Immature natural killer cell (primary cell): Measurements from ENCODE around the gene IPO9. TPM values are rescaled to one million over a fixed set of nuclear protein-coding genes. Genes with fewer than 3 reads are reported as not detected.
A peak's percentile ranks its signal among the peaks of the same experiment; 100 is the strongest.

Experiments used
- DNase-seq, 3 donors: peaks; one replicate each; pipeline ENCODE4 v3.0.0; 2022; ENCODE audit warnings: mixed read lengths in 1 of 3
- H3K27ac Mint-ChIP-seq, 6 donors: one replicate each; pipeline ENCODE4 v1.8.0; 2020; ENCODE audit warnings: mixed read lengths in 6 of 6, mild to moderate bottlenecking in 5 of 6, inconsistent platforms in 4 of 6, moderate library complexity in 3 of 6
- H3K27me3 Mint-ChIP-seq, 3 donors: one replicate each; pipeline ENCODE4 v1.8.0; 2020 to 2021; ENCODE audit warnings: low read depth in 3 of 3, mild to moderate bottlenecking in 3 of 3, mixed read lengths in 3 of 3, moderate library complexity in 3 of 3, inconsistent platforms in 1 of 3
- H3K36me3 Mint-ChIP-seq, 3 donors: one replicate each; pipeline ENCODE4 v1.8.0; 2020; ENCODE audit warnings: mixed read lengths in 3 of 3, inconsistent platforms in 2 of 3, mild to moderate bottlenecking in 2 of 3
- H3K4me1 Mint-ChIP-seq, 2 donors: one replicate each; pipeline ENCODE4 v1.8.0; 2020; ENCODE audit warnings: inconsistent platforms in 2 of 2, mild to moderate bottlenecking in 2 of 2, mixed read lengths in 2 of 2, moderate library complexity in 1 of 2
- H3K4me3 Mint-ChIP-seq, 5 donors: one replicate each; pipeline ENCODE4 v1.8.0; 2020; ENCODE audit warnings: mild to moderate bottlenecking in 5 of 5, mixed read lengths in 5 of 5, inconsistent platforms in 3 of 5, moderate library complexity in 3 of 5
- H3K9me3 Mint-ChIP-seq, 6 donors: one replicate each; pipeline ENCODE4 v1.8.0; 2020; ENCODE audit warnings: mild to moderate bottlenecking in 6 of 6, mixed read lengths in 6 of 6, inconsistent platforms in 4 of 6, moderate library complexity in 3 of 6
- polyA plus RNA-seq, 3 donors: library from polyadenylated mRNA; unstranded; fragments of 300-500 nt; fragmentation: Illumina TruSeq; gene quantifications; one replicate each; pipeline ENCODE4 v1.2.3, GENCODE V29; 2021

The IPO9 gene
- polyA plus RNA-seq, 3 donors from 2014 or later, result 4.9 to 31.5 (median 16.3) TPM

DNA sequence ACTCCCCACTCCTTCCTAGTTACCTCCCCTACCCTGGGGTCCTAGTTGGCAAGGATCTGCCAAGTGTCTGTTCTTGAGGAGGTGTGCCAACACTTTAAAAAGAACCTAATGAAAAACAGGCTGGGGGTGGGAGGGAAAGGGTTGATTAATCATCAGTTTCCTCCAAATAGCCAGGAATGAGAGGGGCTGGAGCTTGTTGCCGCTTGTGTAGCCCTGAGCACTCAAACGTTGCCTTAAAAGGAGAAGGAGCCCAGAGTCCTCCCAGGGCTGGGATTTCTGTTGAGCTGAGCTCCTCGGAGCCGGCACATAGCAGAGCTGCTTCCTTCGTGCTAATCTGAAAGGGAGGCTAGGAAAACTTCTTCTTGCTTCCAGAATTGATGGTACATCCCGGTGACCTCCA lies 75.6 kb downstream of the IPO9 start:
- Mint-ChIP-seq H3K27ac (no peak overlapping the region), H3K4me3 (no peak overlapping the region), H3K27me3 (peaks cover 0 to 5% (median 5%) of the 10 kb centered on the region in 3 donors), H3K36me3 (no peaks in the 10 kb centered on the region), H3K9me3 (no peaks in the 10 kb centered on the region), H3K4me1 (peaks cover 0 to 5% of the 10 kb centered on the region in 2 donors)
- no peak for DNase-seq

- Mint-ChIP-seq H3K4me3 (no peak overlapping the region), H3K9me3 (no peaks in the 10 kb centered on the region), H3K27me3 (peaks cover 0 to 4% (median 3%) of the 10 kb centered on the region in 3 donors), H3K27ac (no peak overlapping the region), H3K4me1 (peaks cover 0 to 5% of the 10 kb centered on the region in 2 donors), H3K36me3 (no peaks in the 10 kb centered on the region)
- DNase-seq, result no peak
Observed at GRCh38 chr1:201905234-201905890, 76.4 kb downstream of the IPO9 start.

- no peak overlapping the region for H3K27ac Mint-ChIP-seq
- peaks cover 0 to 2% (median 1%) of the 10 kb centered on the region in 3 donors for H3K27me3 Mint-ChIP-seq
- no peaks in the 10 kb centered on the region for H3K9me3 Mint-ChIP-seq
- H3K4me3 Mint-ChIP-seq, result no peak overlapping the region
- no peak for DNase-seq
- peaks cover 0 to 5% of the 10 kb centered on the region in 2 donors for H3K4me1 Mint-ChIP-seq
- no peaks in the 10 kb centered on the region for H3K36me3 Mint-ChIP-seq
Observed at GRCh38 chr1:201906336-201906735, 77.4 kb downstream of the IPO9 start.

- Mint-ChIP-seq H3K9me3 (no peaks in the 10 kb centered on the region), H3K36me3 (no peaks in the 10 kb centered on the region), H3K27me3 (peaks cover 0 to 1% (median 0%) of the 10 kb centered on the region in 3 donors), H3K4me3 (no peak overlapping the region), H3K27ac (no peak overlapping the region), H3K4me1 (peaks cover 0 to 5% of the 10 kb centered on the region in 2 donors)
- DNase-seq, result no peak
Observed at GRCh38 chr1:201907621-201908020, 78.7 kb downstream of the IPO9 start.

DNA sequence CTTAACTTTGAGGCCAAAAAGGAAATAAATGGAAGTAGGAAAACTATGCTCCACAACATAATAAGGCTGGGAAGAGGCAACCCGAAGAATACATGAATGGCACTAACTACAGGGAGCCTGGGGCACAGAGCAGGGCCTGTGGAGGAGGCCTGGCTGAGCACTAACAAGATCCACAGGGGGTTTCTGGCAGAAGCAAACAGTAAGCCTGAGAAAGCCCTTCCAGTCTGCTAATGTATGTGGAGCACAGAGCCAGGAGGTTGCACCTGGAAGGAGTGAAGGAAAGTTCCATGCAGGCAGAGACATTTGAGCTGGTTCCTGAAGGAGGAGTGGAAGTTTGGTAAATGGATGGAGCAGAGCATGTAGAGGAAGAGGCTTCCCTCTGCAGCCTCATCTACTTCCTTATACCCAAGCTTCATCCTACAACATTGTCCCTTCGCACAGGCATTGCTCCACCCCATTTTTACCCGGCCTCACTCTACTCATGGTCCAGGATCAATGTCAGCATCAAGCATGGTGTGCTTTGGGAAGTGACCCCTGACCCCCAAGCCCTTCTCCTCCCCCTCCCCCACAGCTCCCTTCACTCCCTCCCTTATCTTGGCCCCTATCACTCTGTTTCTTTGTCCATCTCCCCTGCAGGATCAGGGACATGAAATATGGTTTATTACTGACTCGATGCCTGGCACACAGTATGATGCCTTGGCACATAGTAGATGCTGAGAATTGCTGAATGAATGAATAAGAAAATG lies 83.0 kb downstream of the IPO9 start:
- H3K9me3 Mint-ChIP-seq, result no peaks in the 10 kb centered on the region
- no peaks in the 10 kb centered on the region for H3K36me3 Mint-ChIP-seq
- H3K4me1 Mint-ChIP-seq, result no peaks in the 10 kb centered on the region
- no peak overlapping the region for H3K4me3 Mint-ChIP-seq
- DNase-seq, result no peak
- H3K27me3 Mint-ChIP-seq, result peaks cover 0 to 5% (median 5%) of the 10 kb centered on the region in 3 donors
- H3K27ac Mint-ChIP-seq, result no peak overlapping the region

- Mint-ChIP-seq H3K27ac (no peak overlapping the region), H3K36me3 (no peaks in the 10 kb centered on the region), H3K4me1 (no peaks in the 10 kb centered on the region), H3K27me3 (peaks cover 0 to 5% (median 5%) of the 10 kb centered on the region in 3 donors), H3K9me3 (no peaks in the 10 kb centered on the region), H3K4me3 (no peak overlapping the region)
- DNase-seq, result no peak
Observed at GRCh38 chr1:201912832-201913231, 83.9 kb downstream of the IPO9 start.

GRCh38 chr1:201914456-201915235 lies 85.7 kb downstream of the IPO9 start:
- no peak overlapping the region for H3K4me3 Mint-ChIP-seq
- H3K27ac Mint-ChIP-seq, result no peak overlapping the region
- DNase-seq, result no peak
- H3K27me3 Mint-ChIP-seq, result peaks cover 0 to 10% (median 5%) of the 10 kb centered on the region in 3 donors
- no peaks in the 10 kb centered on the region for H3K36me3 Mint-ChIP-seq
- H3K9me3 Mint-ChIP-seq, result no peaks in the 10 kb centered on the region
- H3K4me1 Mint-ChIP-seq, result no peaks in the 10 kb centered on the region

DNA sequence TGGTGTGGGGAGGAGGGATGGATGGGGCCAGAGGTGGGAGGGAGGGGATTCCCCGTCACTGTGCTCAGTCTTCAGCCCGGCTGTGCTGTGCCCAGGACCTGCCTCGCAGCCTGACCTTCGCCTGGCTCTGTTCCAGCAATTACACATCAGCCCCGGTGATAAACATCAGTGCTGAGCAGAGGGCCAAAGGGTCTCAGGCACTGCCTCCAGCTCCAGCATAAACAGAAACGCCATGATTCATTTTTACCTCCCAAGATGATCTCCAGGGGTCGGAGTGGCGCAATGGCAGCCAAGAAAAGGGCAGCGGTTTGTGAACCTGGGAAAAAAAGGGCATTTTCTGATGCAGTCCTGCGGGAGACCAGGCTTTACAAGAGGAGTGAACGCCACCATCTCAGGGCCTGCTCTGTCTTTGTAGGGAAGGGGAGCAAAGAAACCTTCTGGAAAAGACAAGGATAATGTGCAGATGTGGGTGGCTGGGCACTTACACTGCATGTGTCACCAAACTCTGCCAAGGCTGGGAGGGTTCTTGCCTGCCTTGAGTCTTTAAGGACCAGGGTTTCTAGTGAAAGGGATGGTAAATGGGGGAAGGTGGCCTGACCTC lies 87.8 kb downstream of the IPO9 start:
- no peak overlapping the region for H3K4me3 Mint-ChIP-seq
- H3K9me3 Mint-ChIP-seq, result no peaks in the 10 kb centered on the region
- H3K4me1 Mint-ChIP-seq, result no peaks in the 10 kb centered on the region
- no peaks in the 10 kb centered on the region for H3K36me3 Mint-ChIP-seq
- DNase-seq, result no peak
- H3K27ac Mint-ChIP-seq, result no peak overlapping the region
- H3K27me3 Mint-ChIP-seq, result peaks cover 0 to 16% (median 8%) of the 10 kb centered on the region in 3 donors

DNA sequence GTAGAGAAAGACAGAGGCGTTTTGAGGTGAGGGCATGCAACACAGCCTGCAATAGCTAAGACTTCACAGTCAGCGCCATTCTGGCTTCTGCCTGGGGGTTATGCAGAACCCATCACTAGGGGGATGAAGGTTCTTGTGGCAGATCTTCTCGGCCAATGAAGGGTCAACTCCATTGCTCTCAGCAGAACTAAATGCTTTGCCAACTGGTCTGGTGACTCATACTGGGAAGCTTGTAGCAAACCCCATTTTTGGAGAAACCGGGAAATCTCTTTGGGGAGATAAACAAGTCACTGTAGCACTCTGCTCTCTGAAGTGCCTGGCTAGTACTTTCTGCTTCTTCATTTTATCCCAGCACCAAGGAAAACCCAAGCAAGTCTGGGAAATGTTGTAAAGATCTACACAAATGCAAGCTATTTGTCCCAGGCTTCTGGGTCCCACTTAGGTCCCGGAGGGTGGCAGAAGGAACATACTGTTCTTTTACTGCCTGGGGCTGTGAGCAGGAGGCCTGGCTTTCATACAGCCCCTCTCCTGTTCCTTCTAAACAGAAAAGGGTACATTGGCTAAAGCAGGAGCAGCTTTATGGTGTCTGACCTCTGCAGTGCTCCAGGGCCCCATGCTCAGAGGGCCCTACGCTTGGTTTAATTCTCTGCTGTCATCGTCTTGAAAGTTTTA lies 88.5 kb downstream of the IPO9 start:
- no peak for DNase-seq
- Mint-ChIP-seq H3K27ac (peak overlapping the region in 1 of 6 donors; percentile 39), H3K4me1 (no peaks in the 10 kb centered on the region), H3K27me3 (peaks cover 2 to 16% (median 8%) of the 10 kb centered on the region in 3 donors), H3K36me3 (no peaks in the 10 kb centered on the region), H3K4me3 (no peak overlapping the region), H3K9me3 (no peaks in the 10 kb centered on the region)

DNA sequence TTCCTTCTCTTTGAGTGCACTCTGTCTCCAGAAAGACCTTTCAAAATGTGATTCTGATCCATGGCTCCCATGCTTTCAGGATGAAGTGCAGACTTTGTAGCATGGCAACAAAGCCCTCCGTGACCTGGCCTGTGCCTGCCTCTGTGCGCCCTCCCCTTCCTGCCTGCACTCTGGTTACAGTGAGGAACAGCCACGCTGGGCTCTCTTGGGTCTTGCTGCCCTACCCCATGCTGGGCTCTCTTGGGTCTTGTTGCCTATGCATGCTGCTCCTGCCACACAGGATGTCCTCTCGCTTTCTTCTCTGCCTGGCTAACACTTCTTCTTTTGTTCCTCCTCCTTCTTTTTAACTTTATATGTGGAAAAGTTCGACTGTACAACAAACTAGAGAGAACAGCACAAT lies 89.4 kb downstream of the IPO9 start:
- DNase-seq, result no peak
- Mint-ChIP-seq H3K4me3 (no peak overlapping the region), H3K27ac (peak overlapping the region in 1 of 6 donors; percentile 39), H3K36me3 (no peaks in the 10 kb centered on the region), H3K27me3 (peaks cover 2 to 16% (median 8%) of the 10 kb centered on the region in 3 donors), H3K9me3 (no peaks in the 10 kb centered on the region), H3K4me1 (no peaks in the 10 kb centered on the region)

- Mint-ChIP-seq H3K36me3 (no peaks in the 10 kb centered on the region), H3K4me3 (no peak overlapping the region), H3K27ac (no peak overlapping the region), H3K9me3 (no peaks in the 10 kb centered on the region), H3K4me1 (no peaks in the 10 kb centered on the region), H3K27me3 (peaks cover 2 to 13% (median 8%) of the 10 kb centered on the region in 3 donors)
- no peak for DNase-seq
Observed at GRCh38 chr1:201921952-201922558, 93.1 kb downstream of the IPO9 start.

DNA sequence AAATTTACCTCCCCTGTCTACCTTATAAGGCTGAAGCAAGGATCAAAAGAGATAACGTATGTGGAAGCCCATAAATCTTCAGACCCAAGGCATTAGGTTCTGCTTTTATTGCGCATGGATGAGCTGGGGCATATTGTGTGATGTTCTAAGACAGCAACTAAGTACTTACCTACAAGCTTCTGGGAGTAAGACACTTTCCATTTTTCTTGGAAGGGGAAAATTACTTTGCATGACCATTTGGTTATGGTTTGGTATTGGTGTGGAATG lies 96.3 kb downstream of the IPO9 start:
- H3K4me3 Mint-ChIP-seq, result no peak overlapping the region
- H3K36me3 Mint-ChIP-seq, result no peaks in the 10 kb centered on the region
- H3K27ac Mint-ChIP-seq, result no peak overlapping the region
- H3K9me3 Mint-ChIP-seq, result no peaks in the 10 kb centered on the region
- DNase-seq, result no peak
- H3K27me3 Mint-ChIP-seq, result peaks cover 5 to 8% (median 7%) of the 10 kb centered on the region in 3 donors
- H3K4me1 Mint-ChIP-seq, result no peaks in the 10 kb centered on the region

- H3K27me3 Mint-ChIP-seq, result peaks cover 5% of the 10 kb centered on the region in 3 donors
- H3K9me3 Mint-ChIP-seq, result no peaks in the 10 kb centered on the region
- no peak overlapping the region for H3K27ac Mint-ChIP-seq
- no peak overlapping the region for H3K4me3 Mint-ChIP-seq
- H3K36me3 Mint-ChIP-seq, result no peaks in the 10 kb centered on the region
- H3K4me1 Mint-ChIP-seq, result no peaks in the 10 kb centered on the region
- DNase-seq, result no peak
Observed at GRCh38 chr1:201925981-201926645, 97.2 kb downstream of the IPO9 start.
